H1 (cell line): ENCODE results near the gene CHSY3. TPM values are rescaled to one million over a fixed set of nuclear protein-coding genes. Genes with fewer than 3 reads are reported as not detected.

Experiments
- CTCF ChIA-PET: fragments of 300-600 bp; sonication (Branson Sonifier 250); formaldehyde crosslinking; loops from one replicate; lab custom pipeline; 2021; ENCODE audit not compliant: partially characterized antibody; lab: Charles Lee
- POLR2A ChIA-PET: fragments of 300-600 bp; sonication (Branson Sonifier 250); formaldehyde crosslinking; loops from one replicate; lab custom pipeline; 2021; ENCODE audit warnings: inconsistent platforms; ENCODE audit not compliant: partially characterized antibody; lab: Charles Lee
- DNase-seq, 2 experiments: peaks; one replicate each; pipeline versions ENCODE4 v3.0.0 to v3.0.0-alpha.2; 2010 to 2022; ENCODE audit warnings: low spot score in 2 of 2, low read depth in 1 of 2, mixed read lengths in 1 of 2
- FAIRE-seq: peaks from 2 replicates; lab custom pipeline; 2011; peaks lifted over from hg19 to GRCh38; lab: Jason Lieb, UNC
- H2AFZ ChIP-seq: 2 replicates; pipeline ENCODE4 v1.8.1; 2012; ENCODE audit warnings: low read length, inconsistent platforms
- H2AK5ac ChIP-seq: 2 replicates; pipeline ENCODE4 v1.6.1; 2013; ENCODE audit warnings: low read depth, low read length
- H2BK120ac ChIP-seq: replicated peaks from 2 replicates; pipeline ENCODE3; 2013; ENCODE audit warnings: low read depth, low read length, inconsistent platforms
- H2BK12ac ChIP-seq: 2 replicates; pipeline ENCODE4 v1.6.1; 2013; ENCODE audit warnings: low read depth, low read length
- H2BK15ac ChIP-seq: 2 replicates; pipeline ENCODE4 v1.6.1; 2013; ENCODE audit warnings: low read length
- H2BK20ac ChIP-seq: 2 replicates; pipeline ENCODE4 v1.6.1; 2013; ENCODE audit warnings: low read length
- H2BK5ac ChIP-seq: 2 replicates; pipeline ENCODE4 v1.6.1; 2013; ENCODE audit warnings: low read depth, low read length
- H3K14ac ChIP-seq: 2 replicates; pipeline ENCODE4 v1.6.1; 2013; ENCODE audit warnings: inconsistent platforms; ENCODE audit not compliant: insufficient read length
- H3K18ac ChIP-seq: 2 replicates; pipeline ENCODE4 v1.6.1; 2013; ENCODE audit warnings: low read length; ENCODE audit errors: extremely low read depth
- H3K23ac ChIP-seq: 2 replicates; pipeline ENCODE4 v1.6.1; 2013; ENCODE audit warnings: inconsistent platforms; ENCODE audit not compliant: insufficient read length
- H3K23me2 ChIP-seq: 2 replicates; pipeline ENCODE4 v1.6.1; 2013; ENCODE audit warnings: low read depth, low read length
- H3K27ac ChIP-seq: 2 replicates; pipeline ENCODE4 v1.6.1; 2011; ENCODE audit warnings: low read depth, low read length, inconsistent platforms
- H3K27me3 ChIP-seq, 4 experiments: replicated peaks in 1 of 4; 1 replicate in 1 of 4; 2 replicates in 3 of 4; pipeline versions ENCODE4 v1.6.1 to v1.8.1; 2011 to 2013; ENCODE audit warnings: low read length in 3 of 4, mild to moderate bottlenecking in 3 of 4, inconsistent platforms in 2 of 4, mixed read lengths in 2 of 4, moderate library complexity in 1 of 4; ENCODE audit not compliant: control insufficient read depth in 3 of 4, insufficient read depth in 3 of 4; ENCODE audit errors: extremely low read depth in 1 of 4
- H3K36me3 ChIP-seq, 4 experiments: 2 replicates each; pipeline versions ENCODE4 v1.6.1 to v1.8.1; 2011 to 2013; ENCODE audit warnings: mild to moderate bottlenecking in 4 of 4, low read length in 3 of 4, moderate library complexity in 2 of 4, control low read depth in 1 of 4, inconsistent platforms in 1 of 4; ENCODE audit not compliant: insufficient read depth in 4 of 4, control insufficient read depth in 2 of 4
- H3K4ac ChIP-seq: replicated peaks from 2 replicates; pipeline ENCODE3; 2013; ENCODE audit warnings: low read length, low read depth, mixed read lengths, inconsistent platforms; ENCODE audit not compliant: insufficient read length
- H3K4me1 ChIP-seq, 4 experiments: replicated peaks in 1 of 4; 1 replicate in 1 of 4; 2 replicates in 3 of 4; pipeline versions ENCODE4 v1.6.1 to v1.8.1; 2011 to 2013; ENCODE audit warnings: low read length in 3 of 4, inconsistent platforms in 2 of 4, mixed read lengths in 1 of 4; ENCODE audit not compliant: insufficient read depth in 4 of 4, control insufficient read depth in 3 of 4
- H3K4me2 ChIP-seq, 2 experiments: 2 replicates each; pipeline versions ENCODE4 v1.6.1 to v1.8.1; 2011 to 2013; ENCODE audit warnings: low read depth in 2 of 2, low read length in 2 of 2, control low read depth in 1 of 2, inconsistent platforms in 1 of 2, mild to moderate bottlenecking in 1 of 2; ENCODE audit not compliant: insufficient read depth in 1 of 2
- H3K4me3 ChIP-seq, 4 experiments: fragments of 200-600, 300-600 bp in 1 of 4; sonication (generic), shearing (Covaris generic), sonication (Bioruptor Twin) in 1 of 4; 2 replicates each; pipeline versions ENCODE4 v1.5.1 to v1.8.1; 2011 to 2016; ENCODE audit warnings: low read length in 4 of 4, low read depth in 3 of 4, control low read depth in 2 of 4, inconsistent platforms in 2 of 4, mild to moderate bottlenecking in 2 of 4, mixed read lengths in 1 of 4, moderate library complexity in 1 of 4; ENCODE audit not compliant: insufficient read depth in 2 of 4; ENCODE audit errors: extremely low read depth in 1 of 4
- H3K56ac ChIP-seq: replicated peaks from 2 replicates; pipeline ENCODE3; 2013; ENCODE audit warnings: low read depth, mild to moderate bottlenecking, mixed read lengths, low read length, inconsistent platforms; ENCODE audit not compliant: insufficient read length
- H3K79me1 ChIP-seq: 2 replicates; pipeline ENCODE4 v1.6.1; 2013; ENCODE audit warnings: low read depth, low read length, control low read depth
- H3K79me2 ChIP-seq, 2 experiments: 2 replicates each; pipeline versions ENCODE4 v1.6.1 to v1.8.1; 2012 to 2013; ENCODE audit warnings: low read length in 2 of 2, mild to moderate bottlenecking in 2 of 2, inconsistent platforms in 1 of 2; ENCODE audit not compliant: insufficient read depth in 2 of 2, control insufficient read depth in 1 of 2
- H3K9ac ChIP-seq, 4 experiments: replicated peaks in 1 of 4; 1 replicate in 1 of 4; 2 replicates in 3 of 4; pipeline versions ENCODE4 v1.6.1 to v1.8.1; 2011 to 2013; ENCODE audit warnings: low read depth in 3 of 4, low read length in 3 of 4, control low read depth in 2 of 4, mild to moderate bottlenecking in 2 of 4, moderate library complexity in 2 of 4, inconsistent platforms in 1 of 4; ENCODE audit errors: extremely low read depth in 1 of 4
- H3K9me3 ChIP-seq, 2 experiments: 2 replicates each; pipeline versions ENCODE4 v1.6.1 to v1.8.1; 2012 to 2013; ENCODE audit warnings: mild to moderate bottlenecking in 2 of 2, moderate library complexity in 2 of 2, control low read depth in 1 of 2, inconsistent platforms in 1 of 2, low read depth in 1 of 2, low read length in 1 of 2, mixed read lengths in 1 of 2; ENCODE audit not compliant: insufficient read depth in 2 of 2
- H4K20me1 ChIP-seq, 2 experiments: replicated peaks in 1 of 2; 2 replicates each; pipeline versions ENCODE3 to v1.8.1; 2011 to 2013; ENCODE audit warnings: inconsistent platforms in 2 of 2, low read length in 2 of 2, mild to moderate bottlenecking in 1 of 2; ENCODE audit not compliant: insufficient read depth in 2 of 2, control insufficient read depth in 1 of 2
- H4K5ac ChIP-seq: 2 replicates; pipeline ENCODE4 v1.6.1; 2013; ENCODE audit warnings: low read length, low read depth, mixed read lengths, inconsistent platforms; ENCODE audit not compliant: insufficient read length
- H4K8ac ChIP-seq: 2 replicates; pipeline ENCODE4 v1.8.0; 2013; ENCODE audit warnings: mild to moderate bottlenecking, moderate library complexity, low read length, inconsistent platforms; ENCODE audit not compliant: insufficient read depth; ENCODE audit errors: extremely low read depth
- H4K91ac ChIP-seq: replicated peaks from 2 replicates; pipeline ENCODE3; 2013; ENCODE audit warnings: low read length, mixed read lengths, inconsistent platforms; ENCODE audit not compliant: insufficient read length
- ASH2L ChIP-seq: fragments of 200-600, 300-600 bp; sonication (generic); IDR thresholded peaks from one replicate; pipeline ENCODE4 v1.7.1; 2017; ENCODE audit warnings: low read length
- BCL11A ChIP-seq, 2 experiments: IDR thresholded peaks; one replicate each; pipeline ENCODE4 v1.6.1; 2011; ENCODE audit warnings: low read depth in 2 of 2, low read length in 2 of 2, mild to moderate bottlenecking in 2 of 2
- BRCA1 ChIP-seq: IDR thresholded peaks from 2 replicates; pipeline ENCODE4 v1.6.1; 2012; ENCODE audit warnings: low read depth, low read length, improper control_type of control experiment
- CBX8 ChIP-seq: fragments of 300-800, 300-1000 bp; sonication (generic); IDR thresholded peaks from 2 replicates; pipeline ENCODE4 v1.7.1; 2016; ENCODE audit warnings: low read depth, low read length, borderline replicate concordance
- CHD1 ChIP-seq: IDR thresholded peaks from 2 replicates; pipeline ENCODE4 v1.6.1; 2012; ENCODE audit warnings: low read depth, low read length, improper control_type of control experiment
- CHD2 ChIP-seq: IDR thresholded peaks from 2 replicates; pipeline ENCODE4 v1.6.1; 2012; ENCODE audit warnings: low read length, improper control_type of control experiment
- CREB1 ChIP-seq: IDR thresholded peaks from 2 replicates; pipeline ENCODE4 v1.6.1; 2012; ENCODE audit warnings: inconsistent platforms
- GTF2F1 ChIP-seq: IDR thresholded peaks from 2 replicates; pipeline ENCODE4 v1.6.1; 2012; ENCODE audit warnings: low read depth, low read length, improper control_type of control experiment, borderline replicate concordance
- JUND ChIP-seq: IDR thresholded peaks from 2 replicates; pipeline ENCODE4 v1.6.1; 2011; ENCODE audit warnings: mild to moderate bottlenecking, improper control_type of control experiment, low read length
- MAX ChIP-seq: IDR thresholded peaks from 2 replicates; pipeline ENCODE4 v1.6.1; 2012; ENCODE audit warnings: inconsistent platforms
- POLR2AphosphoS5 ChIP-seq: IDR thresholded peaks from 2 replicates; pipeline ENCODE4 v1.6.1; 2011; ENCODE audit warnings: low read depth, low read length
- RXRA ChIP-seq: IDR thresholded peaks from 2 replicates; pipeline ENCODE4 v1.6.1; 2011; ENCODE audit warnings: low read depth, mild to moderate bottlenecking, low read length, moderate library complexity; ENCODE audit not compliant: insufficient read depth
- SIRT6 ChIP-seq: IDR thresholded peaks from one replicate; pipeline ENCODE4 v1.7.1; 2012; ENCODE audit warnings: low read length, inconsistent platforms
- SP1 ChIP-seq: IDR thresholded peaks from 2 replicates; pipeline ENCODE4 v1.6.1; 2011; ENCODE audit warnings: low read depth, low read length
- SRF ChIP-seq: IDR thresholded peaks from 2 replicates; pipeline ENCODE4 v1.6.1; 2011; ENCODE audit warnings: mild to moderate bottlenecking, low read depth, low read length, moderate library complexity
- SUZ12 ChIP-seq: fragments of 200-600 bp; sonication (generic); IDR thresholded peaks from 2 replicates; pipeline ENCODE4 v1.6.1; 2012; ENCODE audit warnings: mild to moderate bottlenecking, inconsistent platforms, low read length, moderate library complexity, mixed read lengths
- YY1 ChIP-seq: IDR thresholded peaks from 2 replicates; pipeline ENCODE4 v1.6.1; 2011; ENCODE audit warnings: low read depth, mild to moderate bottlenecking, low read length
- WGBS, 2 experiments: shearing (Covaris generic) in 1 of 2; methylation state at CpG; one replicate each; pipeline versions ENCODE4 v1.1.6 to v1.1.7; 2013 to 2015; ENCODE audit warnings: low lambda C conversion rate in 2 of 2, mixed read lengths in 2 of 2, inconsistent platforms in 1 of 2, low coverage in 1 of 2, missing lambda C conversion rate in 1 of 2; ENCODE audit not compliant: insufficient replicate concordance in 2 of 2, insufficient coverage in 1 of 2, insufficient read length in 1 of 2; ENCODE audit errors: extremely low coverage in 1 of 2, missing lambda C conversion rate in 1 of 2; 5-methylcytosine and 5-hydroxymethylcytosine counted together
- polyA plus RNA-seq, 7 experiments: library from polyadenylated mRNA; depleted of rRNA in 3 of 7; stranded (reverse) in 5 of 7; unstranded in 2 of 7; fragments of >200 nt in 5 of 7; fragments of 200-250 nt in 2 of 7; gene quantifications; 1 replicate in 5 of 7; 2 replicates in 1 of 7; 4 replicates in 1 of 7; pipeline versions ENCODE4 v1.2.1 to v1.2.3, GENCODE V29; 2011 to 2013; ENCODE audit warnings: missing spikeins in 2 of 7, mixed read lengths in 2 of 7
- total RNA-seq: library from RNA; stranded (reverse); fragmentation: NEBNext Ultra II Directional; extraction: Animal tissue kit (Norgen Biotek cat#: 25700); gene quantifications from 2 replicates; pipeline ENCODE4 v1.2.1, GENCODE V29; 2021

The CHSY3 gene
- total and polyA plus RNA-seq, 2 of the 8 experiments (the other 6 are each of a cell fraction or from before 2014, with no cell fraction given) = 0.24 to 1.8 TPM

DNA sequence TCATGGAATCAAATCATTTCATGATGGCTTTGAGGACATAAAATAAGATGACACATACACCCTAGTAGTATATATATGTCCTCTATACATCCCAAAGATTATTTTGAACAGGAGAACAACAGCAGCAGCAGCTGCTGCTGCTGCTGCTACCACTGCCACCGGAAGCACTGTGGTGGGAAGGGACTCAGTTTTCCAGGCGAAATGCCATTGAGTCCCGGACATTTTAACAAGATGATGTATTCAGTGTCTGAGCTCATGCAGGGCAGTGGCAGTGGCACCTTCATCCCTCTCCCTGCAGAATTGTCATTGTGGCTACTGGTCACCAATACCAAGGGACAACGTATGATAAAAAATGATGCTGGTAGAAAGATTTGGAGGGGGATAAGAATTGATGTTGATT lies 151.3 kb downstream of the CHSY3 start:
- no peaks in the 10 kb centered on the region for H3K36me3 ChIP-seq
- no peak overlapping the region for H4K91ac ChIP-seq
- peaks cover 0 to 1% (median 0%) of the 10 kb centered on the region in 4 experiments; a peak in 1 of 7 replicates for H3K27me3 ChIP-seq
- no peak overlapping the region for H3K23ac ChIP-seq
- H2BK15ac ChIP-seq = no peak overlapping the region
- H2BK12ac ChIP-seq = no peak overlapping the region
- no peak overlapping the region for H2BK5ac ChIP-seq
- H3K27ac ChIP-seq = no peak overlapping the region
- no peak overlapping the region for H3K18ac ChIP-seq
- H2AK5ac ChIP-seq = no peak overlapping the region
- ChIA-PET POLR2A (no interaction called here), CTCF (interaction anchor here (1.9 kb wide), 1 partner anchor 23 kb away, joined by 6 read pairs; no protein-coding TSS in a partner anchor)
- H3K4ac ChIP-seq = no peak overlapping the region
- H3K79me2 ChIP-seq = no peaks in the 10 kb centered on the region
- FAIRE-seq = no peak
- no peak overlapping the region; the same call in 1 of the 2 replicates for H4K8ac ChIP-seq
- H3K23me2 ChIP-seq = no peaks in the 10 kb centered on the region
- H2BK20ac ChIP-seq = no peak overlapping the region
- no peak overlapping the region for H3K9ac ChIP-seq
- no peak overlapping the region for H3K56ac ChIP-seq
- H2AFZ ChIP-seq = no peak overlapping the region
- H4K5ac ChIP-seq = no peak overlapping the region
- 93% methylated on average over 4 of the region's 4 CpGs; no CpG with 5 or more reads in 1 of the 2 experiments for WGBS, 2 experiments
- H2BK120ac ChIP-seq = no peak overlapping the region
- no peaks in the 10 kb centered on the region for H3K9me3 ChIP-seq
- DNase-seq = no peak
- no peaks in the 10 kb centered on the region for H4K20me1 ChIP-seq
- H3K79me1 ChIP-seq = no peaks in the 10 kb centered on the region
- H3K4me1 ChIP-seq = no peaks in the 10 kb centered on the region
- no peak overlapping the region for H3K14ac ChIP-seq
- no peak overlapping the region for H3K4me3 ChIP-seq
- H3K4me2 ChIP-seq = no peak overlapping the region
- TF ChIP-seq GTF2F1 = no peak
- no peak for TF ChIP-seq SUZ12
- TF ChIP-seq CREB1 = no peak
- TF ChIP-seq CBX8 = no peak
- no peak for TF ChIP-seq SRF
- TF ChIP-seq SIRT6 = no peak
- no peak for TF ChIP-seq SP1
- TF ChIP-seq MAX = no peak
- no peak for TF ChIP-seq RXRA
- no peak for TF ChIP-seq ASH2L
- no peak for TF ChIP-seq POLR2AphosphoS5
- no peak for TF ChIP-seq CHD1
- no peak for TF ChIP-seq YY1
- no peak for TF ChIP-seq JUND
- TF ChIP-seq BCL11A (IDR thresholded peaks at IDR 0.05; ENCODE audit: low read depth in 2 of 2, low read length in 2 of 2) = no peak
- no peak for TF ChIP-seq BRCA1
- no peak for TF ChIP-seq CHD2
